Vagina (tissue), 2 donors: Measurements from ENCODE around the gene OAS2. TPM values are rescaled to one million over a fixed set of nuclear protein-coding genes. Genes with fewer than 3 reads are reported as not detected.

ENCODE experiments used
- DNase-seq, 2 donors: peaks; one replicate each; pipeline ENCODE4 v3.0.0-alpha.2; 2017; ENCODE audit errors: extremely low spot score in 2 of 2
- H3K27ac ChIP-seq: fragments of 200-600 bp; sonication (generic); one replicate; pipeline ENCODE4 v1.5.1; 2019
- H3K27me3 ChIP-seq: fragments of 200-600 bp; sonication (generic); one replicate; pipeline ENCODE4 v1.5.1; 2019
- H3K36me3 ChIP-seq, 2 donors: fragments of 200-600 bp; sonication (generic); one replicate each; pipeline ENCODE4 v1.5.1; 2017 to 2019
- H3K4me1 ChIP-seq: fragments of 200-600 bp; sonication (generic); one replicate; pipeline ENCODE4 v1.5.1; 2019
- H3K4me3 ChIP-seq, 2 donors: fragments of 200-600 bp; sonication (generic); 1 replicate in 1 of 2; 2 replicates in 1 of 2; pipeline ENCODE4 v1.5.1; 2016 to 2019
- H3K9me3 ChIP-seq: fragments of 200-600 bp; sonication (generic); one replicate; pipeline ENCODE4 v1.5.1; 2019
- CTCF ChIP-seq, 3 experiments: fragments of 450-650 bp in 2 of 3; fragments of 200-600 bp in 1 of 3; sonication (generic) in 1 of 3; IDR thresholded peaks; one replicate each; pipeline ENCODE4 v1.5.1; 2017 to 2019; ENCODE audit warnings: antibody characterized with exemption in 3 of 3, mild to moderate bottlenecking in 2 of 3, moderate library complexity in 2 of 3
- POLR2A ChIP-seq, 2 donors: fragments of 450-650 bp; IDR thresholded peaks; one replicate each; pipeline ENCODE4 v1.6.1; 2017; ENCODE audit warnings: antibody characterized with exemption in 2 of 2, mild to moderate bottlenecking in 2 of 2, moderate library complexity in 2 of 2
- POLR2AphosphoS5 ChIP-seq, 2 donors: sonication (generic); formaldehyde crosslinking; IDR thresholded peaks; one replicate each; pipeline ENCODE4 v1.9.0; 2017; ENCODE audit warnings: antibody characterized with exemption in 2 of 2, mild to moderate bottlenecking in 2 of 2, low read depth in 1 of 2; ENCODE audit not compliant: insufficient read depth in 1 of 2
- intact Hi-C: fragments of 100-400 bp; cut with DNase I; formaldehyde crosslinking; loops from one replicate; pipeline ENCODE4 v1.15.1; 2023
- total RNA-seq: library from RNA; depleted of rRNA; stranded (reverse); fragments of >200 nt; gene quantifications from one replicate; pipeline ENCODE4 v1.2.3, GENCODE V29; 2016

The OAS2 gene
- total RNA-seq, 1 donor from 2014 or later, result 14.0 TPM

DNA sequence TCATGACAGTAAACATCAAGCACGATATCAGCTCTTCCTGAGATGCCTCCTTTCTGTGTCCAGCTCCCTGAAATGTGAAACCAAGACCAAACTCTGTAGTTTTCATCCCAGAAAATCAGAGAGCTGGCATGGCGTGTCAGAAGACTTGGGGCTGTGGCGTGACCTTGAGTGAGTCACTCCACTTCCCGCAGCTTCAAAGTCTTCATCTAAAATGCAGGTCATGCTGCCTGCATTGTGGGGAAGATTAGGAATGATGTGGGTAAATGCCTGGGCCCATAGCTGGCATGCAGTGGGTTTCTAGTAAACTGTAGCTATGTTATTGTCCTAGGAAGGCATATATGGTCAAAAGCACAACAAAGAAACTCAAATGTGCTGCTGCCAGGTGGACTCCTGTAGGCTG, 28.8 kb downstream of the OAS2 start:
- Histone ChIP-seq H3K36me3 (peaks cover 0 to 36% of the 10 kb centered on the region in 2 donors), H3K4me3 (no peak overlapping the region), H3K4me1 (no peaks in the 10 kb centered on the region), H3K9me3 (no peaks in the 10 kb centered on the region), H3K27me3 (no peaks in the 10 kb centered on the region), H3K27ac (no peak overlapping the region)
- TF ChIP-seq POLR2AphosphoS5 (IDR thresholded peaks at IDR 0.05; ENCODE audit: insufficient read depth in 1 of 2, low read depth in 1 of 2) (no peak), CTCF (IDR thresholded peaks at IDR 0.05) (no peak), POLR2A (IDR thresholded peaks at IDR 0.05) (no peak)
- no peak for DNase-seq
- intact Hi-C loops, result no loop called here

GRCh38 chr12:113010701-113011100, 32.4 kb downstream of the OAS2 start:
- no peak for TF ChIP-seq POLR2A (IDR thresholded peaks at IDR 0.05)
- TF ChIP-seq CTCF (IDR thresholded peaks at IDR 0.05), result no peak
- TF ChIP-seq POLR2AphosphoS5 (IDR thresholded peaks at IDR 0.05; ENCODE audit: insufficient read depth in 1 of 2, low read depth in 1 of 2), result no peak
- no peaks in the 10 kb centered on the region for H3K27me3 ChIP-seq
- H3K4me1 ChIP-seq, result no peaks in the 10 kb centered on the region
- H3K36me3 ChIP-seq, result peaks cover 0 to 27% of the 10 kb centered on the region in 2 donors
- no peak for DNase-seq
- H3K27ac ChIP-seq, result no peak overlapping the region
- intact Hi-C loops, result no loop called here
- no peak overlapping the region for H3K4me3 ChIP-seq
- H3K9me3 ChIP-seq, result no peaks in the 10 kb centered on the region

DNA sequence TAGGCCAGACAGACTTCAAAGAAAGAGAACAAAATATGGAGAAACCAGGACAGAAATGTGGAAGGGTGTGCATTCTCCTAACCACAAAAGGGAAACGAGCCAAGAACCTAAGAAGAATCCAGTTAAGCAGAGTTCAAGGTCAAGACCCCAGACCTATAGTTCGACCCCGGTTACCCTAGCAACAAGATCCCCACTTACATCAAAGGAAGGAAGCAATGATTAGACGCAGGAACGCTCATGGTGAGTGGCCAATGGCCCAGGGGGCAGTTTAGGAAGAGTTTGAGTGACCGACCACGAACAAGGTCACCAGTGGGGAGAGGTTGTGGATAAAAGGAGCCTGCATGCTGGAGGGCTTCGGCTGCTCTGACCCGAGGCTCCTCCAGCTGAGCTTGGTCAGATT, 36.2 kb downstream of the OAS2 start:
- no peaks in the 10 kb centered on the region for H3K27me3 ChIP-seq
- intact Hi-C loops, result no loop called here
- no peaks in the 10 kb centered on the region for H3K9me3 ChIP-seq
- H3K27ac ChIP-seq, result no peak overlapping the region
- DNase-seq, result no peak
- H3K4me3 ChIP-seq, result no peak overlapping the region
- TF ChIP-seq POLR2AphosphoS5 (IDR thresholded peaks at IDR 0.05; ENCODE audit: insufficient read depth in 1 of 2, low read depth in 1 of 2), result no peak
- TF ChIP-seq CTCF (IDR thresholded peaks at IDR 0.05), result no peak
- TF ChIP-seq POLR2A (IDR thresholded peaks at IDR 0.05), result no peak
- no peaks in the 10 kb centered on the region for H3K36me3 ChIP-seq
- no peaks in the 10 kb centered on the region for H3K4me1 ChIP-seq

GRCh38 chr12:113016796-113017195, 38.5 kb downstream of the OAS2 start:
- no peak for DNase-seq
- intact Hi-C loops, result no loop called here
- Histone ChIP-seq H3K4me1 (no peaks in the 10 kb centered on the region), H3K27me3 (no peaks in the 10 kb centered on the region), H3K9me3 (no peaks in the 10 kb centered on the region), H3K36me3 (no peaks in the 10 kb centered on the region), H3K4me3 (no peak overlapping the region), H3K27ac (no peak overlapping the region)
- no peak for TF ChIP-seq POLR2AphosphoS5 (IDR thresholded peaks at IDR 0.05; ENCODE audit: insufficient read depth in 1 of 2, low read depth in 1 of 2)

- H3K36me3 ChIP-seq, result no peaks in the 10 kb centered on the region
- H3K4me1 ChIP-seq, result no peaks in the 10 kb centered on the region
- no peaks in the 10 kb centered on the region for H3K9me3 ChIP-seq
- no peak overlapping the region for H3K27ac ChIP-seq
- DNase-seq, result no peak
- H3K27me3 ChIP-seq, result no peaks in the 10 kb centered on the region
- TF ChIP-seq POLR2AphosphoS5 (IDR thresholded peaks at IDR 0.05; ENCODE audit: insufficient read depth in 1 of 2, low read depth in 1 of 2), result no peak
- TF ChIP-seq POLR2A (IDR thresholded peaks at IDR 0.05), result no peak
- TF ChIP-seq CTCF (IDR thresholded peaks at IDR 0.05), result no peak
- intact Hi-C loops, result no loop called here
- no peak overlapping the region for H3K4me3 ChIP-seq
Observed at GRCh38 chr12:113019025-113019424, 40.7 kb downstream of the OAS2 start.

- Histone ChIP-seq H3K4me1 (no peaks in the 10 kb centered on the region), H3K36me3 (no peaks in the 10 kb centered on the region), H3K4me3 (no peak overlapping the region), H3K27ac (no peak overlapping the region), H3K9me3 (no peaks in the 10 kb centered on the region), H3K27me3 (no peaks in the 10 kb centered on the region)
- intact Hi-C loops, result no loop called here
- no peak for TF ChIP-seq CTCF (IDR thresholded peaks at IDR 0.05)
- no peak for TF ChIP-seq POLR2AphosphoS5 (IDR thresholded peaks at IDR 0.05; ENCODE audit: insufficient read depth in 1 of 2, low read depth in 1 of 2)
- TF ChIP-seq POLR2A (IDR thresholded peaks at IDR 0.05), result no peak
- DNase-seq, result no peak
Observed at GRCh38 chr12:113021500-113021899, 43.2 kb downstream of the OAS2 start.
